OCI-LY3 (cell line): ENCODE data around the gene STYXL1.

Experiments used
- EZH2phosphoT487 ChIP-seq: fragments of 200-600 bp; shearing (Covaris generic); IDR thresholded peaks from 2 replicates; pipeline ENCODE4 v1.6.1; 2018; ENCODE audit warnings: antibody characterized with exemption, mixed run types, low read depth
- TF ChIP-seq, protein P1 (sequence below): fragments of 200-600, 300-600 bp; sonication (generic); IDR thresholded peaks from 2 replicates; pipeline ENCODE4 v1.5.1; 2014; ENCODE audit warnings: antibody characterized with exemption, low read length, low read depth

DNA sequence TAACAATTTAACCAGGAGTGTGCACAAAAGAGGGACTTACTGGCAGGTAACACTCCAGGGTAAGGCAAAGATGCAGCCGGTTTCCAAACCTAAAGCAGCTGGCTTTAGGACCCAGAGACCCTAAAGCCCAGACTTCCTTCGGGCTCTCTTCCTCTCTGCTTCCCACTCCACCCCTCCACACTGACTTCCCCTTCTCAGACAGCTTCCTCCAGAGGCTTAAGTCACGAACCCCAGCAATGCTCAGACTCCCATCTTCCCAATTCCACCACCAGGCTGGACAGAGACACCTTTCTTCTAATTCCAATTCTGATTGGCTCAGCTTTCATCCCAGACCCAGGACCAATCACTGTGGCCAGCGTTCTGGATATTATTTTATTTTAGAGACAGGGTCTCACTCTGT is 24.8 kb downstream of the STYXL1 start:
- TF ChIP-seq, protein P1, sequence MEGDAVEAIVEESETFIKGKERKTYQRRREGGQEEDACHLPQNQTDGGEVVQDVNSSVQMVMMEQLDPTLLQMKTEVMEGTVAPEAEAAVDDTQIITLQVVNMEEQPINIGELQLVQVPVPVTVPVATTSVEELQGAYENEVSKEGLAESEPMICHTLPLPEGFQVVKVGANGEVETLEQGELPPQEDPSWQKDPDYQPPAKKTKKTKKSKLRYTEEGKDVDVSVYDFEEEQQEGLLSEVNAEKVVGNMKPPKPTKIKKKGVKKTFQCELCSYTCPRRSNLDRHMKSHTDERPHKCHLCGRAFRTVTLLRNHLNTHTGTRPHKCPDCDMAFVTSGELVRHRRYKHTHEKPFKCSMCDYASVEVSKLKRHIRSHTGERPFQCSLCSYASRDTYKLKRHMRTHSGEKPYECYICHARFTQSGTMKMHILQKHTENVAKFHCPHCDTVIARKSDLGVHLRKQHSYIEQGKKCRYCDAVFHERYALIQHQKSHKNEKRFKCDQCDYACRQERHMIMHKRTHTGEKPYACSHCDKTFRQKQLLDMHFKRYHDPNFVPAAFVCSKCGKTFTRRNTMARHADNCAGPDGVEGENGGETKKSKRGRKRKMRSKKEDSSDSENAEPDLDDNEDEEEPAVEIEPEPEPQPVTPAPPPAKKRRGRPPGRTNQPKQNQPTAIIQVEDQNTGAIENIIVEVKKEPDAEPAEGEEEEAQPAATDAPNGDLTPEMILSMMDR, result no peak
- TF ChIP-seq EZH2phosphoT487, result no peak
